H1 (cell line): ENCODE data around the gene ARSA. TPM values are rescaled to one million over a fixed set of nuclear protein-coding genes. Genes with fewer than 3 reads are reported as not detected.
"Not testable (repeated sequence)": the region's sequence is repeated elsewhere in the genome, so short reads cannot be mapped to it uniquely, and the experiment has no call there.

Experiments used
- CTCF ChIA-PET: fragments of 300-600 bp; sonication (Branson Sonifier 250); formaldehyde crosslinking; loops from one replicate; lab custom pipeline; 2021; ENCODE audit not compliant: partially characterized antibody; lab: Charles Lee
- POLR2A ChIA-PET: fragments of 300-600 bp; sonication (Branson Sonifier 250); formaldehyde crosslinking; loops from one replicate; lab custom pipeline; 2021; ENCODE audit warnings: inconsistent platforms; ENCODE audit not compliant: partially characterized antibody; lab: Charles Lee
- DNase-seq, 2 experiments: peaks; one replicate each; pipeline versions ENCODE4 v3.0.0 to v3.0.0-alpha.2; 2010 to 2022; ENCODE audit warnings: low spot score in 2 of 2, low read depth in 1 of 2, mixed read lengths in 1 of 2
- FAIRE-seq: peaks from 2 replicates; lab custom pipeline; 2011; peaks lifted over from hg19 to GRCh38; lab: Jason Lieb, UNC
- H2AFZ ChIP-seq: 2 replicates; pipeline ENCODE4 v1.8.1; 2012; ENCODE audit warnings: low read length, inconsistent platforms
- H2AK5ac ChIP-seq: 2 replicates; pipeline ENCODE4 v1.6.1; 2013; ENCODE audit warnings: low read depth, low read length
- H2BK120ac ChIP-seq: replicated peaks from 2 replicates; pipeline ENCODE3; 2013; ENCODE audit warnings: low read depth, low read length, inconsistent platforms
- H2BK12ac ChIP-seq: 2 replicates; pipeline ENCODE4 v1.6.1; 2013; ENCODE audit warnings: low read depth, low read length
- H2BK15ac ChIP-seq: 2 replicates; pipeline ENCODE4 v1.6.1; 2013; ENCODE audit warnings: low read length
- H2BK20ac ChIP-seq: 2 replicates; pipeline ENCODE4 v1.6.1; 2013; ENCODE audit warnings: low read length
- H2BK5ac ChIP-seq: 2 replicates; pipeline ENCODE4 v1.6.1; 2013; ENCODE audit warnings: low read depth, low read length
- H3K14ac ChIP-seq: 2 replicates; pipeline ENCODE4 v1.6.1; 2013; ENCODE audit warnings: inconsistent platforms; ENCODE audit not compliant: insufficient read length
- H3K18ac ChIP-seq: 2 replicates; pipeline ENCODE4 v1.6.1; 2013; ENCODE audit warnings: low read length; ENCODE audit errors: extremely low read depth
- H3K23ac ChIP-seq: 2 replicates; pipeline ENCODE4 v1.6.1; 2013; ENCODE audit warnings: inconsistent platforms; ENCODE audit not compliant: insufficient read length
- H3K23me2 ChIP-seq: 2 replicates; pipeline ENCODE4 v1.6.1; 2013; ENCODE audit warnings: low read depth, low read length
- H3K27ac ChIP-seq: 2 replicates; pipeline ENCODE4 v1.6.1; 2011; ENCODE audit warnings: low read depth, low read length, inconsistent platforms
- H3K27me3 ChIP-seq, 4 experiments: replicated peaks in 1 of 4; 1 replicate in 1 of 4; 2 replicates in 3 of 4; pipeline versions ENCODE4 v1.6.1 to v1.8.1; 2011 to 2013; ENCODE audit warnings: low read length in 3 of 4, mild to moderate bottlenecking in 3 of 4, inconsistent platforms in 2 of 4, mixed read lengths in 2 of 4, moderate library complexity in 1 of 4; ENCODE audit not compliant: control insufficient read depth in 3 of 4, insufficient read depth in 3 of 4; ENCODE audit errors: extremely low read depth in 1 of 4
- H3K36me3 ChIP-seq, 4 experiments: 2 replicates each; pipeline versions ENCODE4 v1.6.1 to v1.8.1; 2011 to 2013; ENCODE audit warnings: mild to moderate bottlenecking in 4 of 4, low read length in 3 of 4, moderate library complexity in 2 of 4, control low read depth in 1 of 4, inconsistent platforms in 1 of 4; ENCODE audit not compliant: insufficient read depth in 4 of 4, control insufficient read depth in 2 of 4
- H3K4ac ChIP-seq: replicated peaks from 2 replicates; pipeline ENCODE3; 2013; ENCODE audit warnings: low read length, low read depth, mixed read lengths, inconsistent platforms; ENCODE audit not compliant: insufficient read length
- H3K4me1 ChIP-seq, 4 experiments: replicated peaks in 1 of 4; 1 replicate in 1 of 4; 2 replicates in 3 of 4; pipeline versions ENCODE4 v1.6.1 to v1.8.1; 2011 to 2013; ENCODE audit warnings: low read length in 3 of 4, inconsistent platforms in 2 of 4, mixed read lengths in 1 of 4; ENCODE audit not compliant: insufficient read depth in 4 of 4, control insufficient read depth in 3 of 4
- H3K4me2 ChIP-seq, 2 experiments: 2 replicates each; pipeline versions ENCODE4 v1.6.1 to v1.8.1; 2011 to 2013; ENCODE audit warnings: low read depth in 2 of 2, low read length in 2 of 2, control low read depth in 1 of 2, inconsistent platforms in 1 of 2, mild to moderate bottlenecking in 1 of 2; ENCODE audit not compliant: insufficient read depth in 1 of 2
- H3K4me3 ChIP-seq, 4 experiments: fragments of 200-600, 300-600 bp in 1 of 4; sonication (generic), shearing (Covaris generic), sonication (Bioruptor Twin) in 1 of 4; 2 replicates each; pipeline versions ENCODE4 v1.5.1 to v1.8.1; 2011 to 2016; ENCODE audit warnings: low read length in 4 of 4, low read depth in 3 of 4, control low read depth in 2 of 4, inconsistent platforms in 2 of 4, mild to moderate bottlenecking in 2 of 4, mixed read lengths in 1 of 4, moderate library complexity in 1 of 4; ENCODE audit not compliant: insufficient read depth in 2 of 4; ENCODE audit errors: extremely low read depth in 1 of 4
- H3K56ac ChIP-seq: replicated peaks from 2 replicates; pipeline ENCODE3; 2013; ENCODE audit warnings: low read depth, mild to moderate bottlenecking, mixed read lengths, low read length, inconsistent platforms; ENCODE audit not compliant: insufficient read length
- H3K79me1 ChIP-seq: 2 replicates; pipeline ENCODE4 v1.6.1; 2013; ENCODE audit warnings: low read depth, low read length, control low read depth
- H3K79me2 ChIP-seq, 2 experiments: 2 replicates each; pipeline versions ENCODE4 v1.6.1 to v1.8.1; 2012 to 2013; ENCODE audit warnings: low read length in 2 of 2, mild to moderate bottlenecking in 2 of 2, inconsistent platforms in 1 of 2; ENCODE audit not compliant: insufficient read depth in 2 of 2, control insufficient read depth in 1 of 2
- H3K9ac ChIP-seq, 4 experiments: replicated peaks in 1 of 4; 1 replicate in 1 of 4; 2 replicates in 3 of 4; pipeline versions ENCODE4 v1.6.1 to v1.8.1; 2011 to 2013; ENCODE audit warnings: low read depth in 3 of 4, low read length in 3 of 4, control low read depth in 2 of 4, mild to moderate bottlenecking in 2 of 4, moderate library complexity in 2 of 4, inconsistent platforms in 1 of 4; ENCODE audit errors: extremely low read depth in 1 of 4
- H3K9me3 ChIP-seq, 2 experiments: 2 replicates each; pipeline versions ENCODE4 v1.6.1 to v1.8.1; 2012 to 2013; ENCODE audit warnings: mild to moderate bottlenecking in 2 of 2, moderate library complexity in 2 of 2, control low read depth in 1 of 2, inconsistent platforms in 1 of 2, low read depth in 1 of 2, low read length in 1 of 2, mixed read lengths in 1 of 2; ENCODE audit not compliant: insufficient read depth in 2 of 2
- H4K20me1 ChIP-seq, 2 experiments: replicated peaks in 1 of 2; 2 replicates each; pipeline versions ENCODE3 to v1.8.1; 2011 to 2013; ENCODE audit warnings: inconsistent platforms in 2 of 2, low read length in 2 of 2, mild to moderate bottlenecking in 1 of 2; ENCODE audit not compliant: insufficient read depth in 2 of 2, control insufficient read depth in 1 of 2
- H4K5ac ChIP-seq: 2 replicates; pipeline ENCODE4 v1.6.1; 2013; ENCODE audit warnings: low read length, low read depth, mixed read lengths, inconsistent platforms; ENCODE audit not compliant: insufficient read length
- H4K8ac ChIP-seq: 2 replicates; pipeline ENCODE4 v1.8.0; 2013; ENCODE audit warnings: mild to moderate bottlenecking, moderate library complexity, low read length, inconsistent platforms; ENCODE audit not compliant: insufficient read depth; ENCODE audit errors: extremely low read depth
- H4K91ac ChIP-seq: replicated peaks from 2 replicates; pipeline ENCODE3; 2013; ENCODE audit warnings: low read length, mixed read lengths, inconsistent platforms; ENCODE audit not compliant: insufficient read length
- PHF8 ChIP-seq: fragments of 200-600 bp; sonication (generic); conservative IDR thresholded peaks from 2 replicates; pipeline ENCODE4 v1.7.1; 2012; ENCODE audit warnings: low read depth, mild to moderate bottlenecking, inconsistent platforms, low read length, moderate library complexity
- RAD21 ChIP-seq, 2 experiments: IDR thresholded peaks in 1 of 2; conservative IDR thresholded peaks in 1 of 2; 2 replicates each; pipeline ENCODE4 v1.6.1; 2011; ENCODE audit warnings: low read depth in 2 of 2, low read length in 2 of 2, improper control_type of control experiment in 1 of 2, inconsistent platforms in 1 of 2, mild to moderate bottlenecking in 1 of 2, moderate library complexity in 1 of 2
- RBBP5 ChIP-seq: IDR thresholded peaks from 2 replicates; pipeline ENCODE4 v1.7.1; 2012; ENCODE audit warnings: low read depth, mild to moderate bottlenecking, inconsistent platforms, low read length, moderate library complexity, borderline replicate concordance
- SIRT6 ChIP-seq: IDR thresholded peaks from one replicate; pipeline ENCODE4 v1.7.1; 2012; ENCODE audit warnings: low read length, inconsistent platforms
- TEAD4 ChIP-seq: IDR thresholded peaks from 2 replicates; pipeline ENCODE4 v1.6.1; 2012; ENCODE audit warnings: low read depth, low read length, inconsistent platforms, mixed read lengths
- WGBS, 2 experiments: shearing (Covaris generic) in 1 of 2; methylation state at CpG; one replicate each; pipeline versions ENCODE4 v1.1.6 to v1.1.7; 2013 to 2015; ENCODE audit warnings: low lambda C conversion rate in 2 of 2, mixed read lengths in 2 of 2, inconsistent platforms in 1 of 2, low coverage in 1 of 2, missing lambda C conversion rate in 1 of 2; ENCODE audit not compliant: insufficient replicate concordance in 2 of 2, insufficient coverage in 1 of 2, insufficient read length in 1 of 2; ENCODE audit errors: extremely low coverage in 1 of 2, missing lambda C conversion rate in 1 of 2; 5-methylcytosine and 5-hydroxymethylcytosine counted together
- polyA plus RNA-seq, 7 experiments: library from polyadenylated mRNA; depleted of rRNA in 3 of 7; stranded (reverse) in 5 of 7; unstranded in 2 of 7; fragments of >200 nt in 5 of 7; fragments of 200-250 nt in 2 of 7; gene quantifications; 1 replicate in 5 of 7; 2 replicates in 1 of 7; 4 replicates in 1 of 7; pipeline versions ENCODE4 v1.2.1 to v1.2.3, GENCODE V29; 2011 to 2013; ENCODE audit warnings: missing spikeins in 2 of 7, mixed read lengths in 2 of 7
- total RNA-seq: library from RNA; stranded (reverse); fragmentation: NEBNext Ultra II Directional; extraction: Animal tissue kit (Norgen Biotek cat#: 25700); gene quantifications from 2 replicates; pipeline ENCODE4 v1.2.1, GENCODE V29; 2021

Gene ARSA
- total and polyA plus RNA-seq, 2 of the 8 experiments (the other 6 are each of a cell fraction or from before 2014, with no cell fraction given), result 9.8 to 10.1 TPM

GRCh38 chr22:50608996-50609395 is 19.0 kb downstream of the ARSA start (continued):
- TF ChIP-seq RBBP5, result no peak
- no peak for TF ChIP-seq SIRT6
- no peak for TF ChIP-seq PHF8
- no peak for TF ChIP-seq TEAD4
- TF ChIP-seq RAD21 (IDR thresholded peaks at IDR 0.05 in 1 of 2, conservative IDR thresholded peaks at IDR 0.05 in 1 of 2; ENCODE audit: low read depth in 2 of 2, low read length in 2 of 2), result no peak
- TF ChIP-seq, all 59 proteins: peak for 0

GRCh38 chr22:50608058-50608840 is 19.7 kb downstream of the ARSA start:
- H3K56ac ChIP-seq, H3K18ac ChIP-seq, H3K4me3 ChIP-seq, H3K4ac ChIP-seq, H3K27ac ChIP-seq, H4K20me1 ChIP-seq, H3K79me2 ChIP-seq, FAIRE-seq, H3K4me2 ChIP-seq, H3K79me1 ChIP-seq, H3K23me2 ChIP-seq, H3K9ac ChIP-seq, POLR2A ChIA-PET, H2BK15ac ChIP-seq, H2BK20ac ChIP-seq, H2BK12ac ChIP-seq, H3K23ac ChIP-seq, H4K8ac ChIP-seq, H3K9me3 ChIP-seq, H2BK120ac ChIP-seq, H2AFZ ChIP-seq, H2AK5ac ChIP-seq, H4K91ac ChIP-seq, H3K36me3 ChIP-seq, H3K14ac ChIP-seq, H2BK5ac ChIP-seq, H4K5ac ChIP-seq: not testable (repeated sequence)
- DNase-seq, result peak in 1 of 2 experiments; percentile 43
- CTCF ChIA-PET, result interaction anchor here (0.9 to 5.4 kb wide), 6 partner anchors 13 to 88 kb away, joined by 3 to 39 read pairs (median 10); partner anchors contain the start of genes CPT1B and SYCE3
- peaks cover 0 to 11% (median 4%) of the 10 kb centered on the region in 4 experiments; a peak in 5 of 7 replicates for H3K4me1 ChIP-seq
- 83% methylated on average over 31 of the region's 39 CpGs; no CpG with 5 or more reads in 1 of the 2 experiments for WGBS, 2 experiments
- peaks cover 22 to 40% (median 32%) of the 10 kb centered on the region in 4 experiments for H3K27me3 ChIP-seq
